Stomach (tissue), 9 donors: ENCODE measurements around the gene PHKA2. TPM values are rescaled to one million over a fixed set of nuclear protein-coding genes. Genes with fewer than 3 reads are reported as not detected.

ENCODE experiments used
- DNase-seq, 2 donors: peaks; one replicate each; pipeline versions ENCODE4 v3.0.0 to v3.0.0-alpha.2; 2013 to 2019
- H3K27ac ChIP-seq, 5 donors: fragments of 200-600 bp in 4 of 5; sonication (generic) in 4 of 5; one replicate each; pipeline ENCODE4 v1.5.1; 2013 to 2019; ENCODE audit warnings: mild to moderate bottlenecking in 1 of 5, moderate library complexity in 1 of 5
- H3K27me3 ChIP-seq, 3 donors: fragments of 200-600 bp; sonication (generic); one replicate each; pipeline ENCODE4 v1.5.1; 2017 to 2019; ENCODE audit warnings: mixed run types in 1 of 3
- H3K36me3 ChIP-seq, 4 donors: fragments of 200-600 bp; sonication (generic); 1 replicate in 3 of 4; 2 replicates in 1 of 4; pipeline ENCODE4 v1.5.1; 2016 to 2019
- H3K4me1 ChIP-seq, 4 donors: fragments of 200-600 bp; sonication (generic); one replicate each; pipeline ENCODE4 v1.5.1; 2016 to 2019
- H3K4me3 ChIP-seq, 4 donors: fragments of 200-600 bp; sonication (generic) in 3 of 4; one replicate each; pipeline ENCODE4 v1.5.1; 2016 to 2019; ENCODE audit warnings: mild to moderate bottlenecking in 1 of 4
- H3K9me3 ChIP-seq, 4 donors: fragments of 200-600 bp; sonication (generic); one replicate each; pipeline ENCODE4 v1.5.1; 2016 to 2019
- CTCF ChIP-seq, 7 experiments: fragments of 450-650 bp in 4 of 7; fragments of 200-600 bp in 3 of 7; sonication (generic) in 3 of 7; IDR thresholded peaks; one replicate each; pipeline ENCODE4 v1.5.1; 2016 to 2019; ENCODE audit warnings: antibody characterized with exemption in 7 of 7, control low read depth in 2 of 7, mild to moderate bottlenecking in 1 of 7
- EP300 ChIP-seq: sonication (generic); formaldehyde crosslinking; IDR thresholded peaks from one replicate; pipeline ENCODE4 v1.6.1; 2017; ENCODE audit warnings: antibody characterized with exemption
- POLR2A ChIP-seq, 4 donors: fragments of 450-650 bp; IDR thresholded peaks; one replicate each; pipeline ENCODE4 v1.6.1; 2016; ENCODE audit warnings: antibody characterized with exemption in 4 of 4, control low read depth in 2 of 4, mild to moderate bottlenecking in 1 of 4, moderate library complexity in 1 of 4
- POLR2AphosphoS5 ChIP-seq, 3 donors: sonication (generic); formaldehyde crosslinking; IDR thresholded peaks; one replicate each; pipeline ENCODE4 v1.6.1; 2016; ENCODE audit warnings: antibody characterized with exemption in 3 of 3
- WGBS, 5 donors: extraction: QIAGEN DNeasy Blood & Tissue Kit in 3 of 5; methylation state at CpG; one replicate each; pipeline versions ENCODE4 v1.1.5 to v1.1.7; 2013 to 2018; 5-methylcytosine and 5-hydroxymethylcytosine counted together
- intact Hi-C: fragments of 100-400 bp; cut with DNase I; formaldehyde crosslinking; loops from one replicate; pipeline ENCODE4 v1.15.1; 2023; ENCODE audit warnings: low total_unique reads
- polyA plus RNA-seq, 3 donors: library from polyadenylated mRNA; stranded (reverse); fragments of 200-250 nt; gene quantifications; one replicate each; pipeline ENCODE4 v1.2.3, GENCODE V29; 2013
- total RNA-seq, 5 donors: library from RNA; depleted of rRNA; stranded (reverse); fragments of >200 nt; gene quantifications; one replicate each; pipeline versions ENCODE4 v1.1.0 to v1.2.3, GENCODE V29; 2014 to 2016
- donor health status: healthy with polysubstance abuse.
- donor health status: Bipolar disorder and iron deficiency.
- donor health status: healthy.

The PHKA2 gene
- total and polyA plus RNA-seq, 8 donors: 10.5 to 63.4 (median 15.5) TPM

GRCh38 chrX:18927558-18927957, 56.4 kb downstream of the PHKA2 start:
- H3K36me3 ChIP-seq: peaks cover 0 to 73% (median 60%) of the 10 kb centered on the region in 4 donors
- intact Hi-C loops: no loop called here

GRCh38 chrX:18924507-18925088, 59.3 kb downstream of the PHKA2 start:
- Histone ChIP-seq H3K9me3 (no peaks in the 10 kb centered on the region), H3K27ac (no peak overlapping the region), H3K36me3 (peaks cover 0 to 62% (median 45%) of the 10 kb centered on the region in 4 donors), H3K4me1 (no peaks in the 10 kb centered on the region), H3K27me3 (no peaks in the 10 kb centered on the region), H3K4me3 (no peak overlapping the region)
- WGBS, 5 donors: 69 to 91% (median 88%) methylated on average over 4 to 6 of the region's 6 CpGs
- intact Hi-C loops: no loop called here
- DNase-seq: no peak
- no peak for TF ChIP-seq EP300
- TF ChIP-seq POLR2AphosphoS5 (IDR thresholded peaks at IDR 0.05): no peak
- TF ChIP-seq CTCF (IDR thresholded peaks at IDR 0.05): no peak
- no peak for TF ChIP-seq POLR2A (IDR thresholded peaks at IDR 0.05)

More at GRCh38 chrX:18927558-18927957, 56.4 kb downstream of the PHKA2 start:
- no peak for DNase-seq
- 75 to 100% (median 96%) methylated on average over 1 of the region's 1 CpG for WGBS, 5 donors
- no peak overlapping the region for H3K4me3 ChIP-seq
- H3K4me1 ChIP-seq: no peaks in the 10 kb centered on the region
- no peaks in the 10 kb centered on the region for H3K27me3 ChIP-seq
- no peak for TF ChIP-seq CTCF (IDR thresholded peaks at IDR 0.05)
- TF ChIP-seq EP300: no peak
- no peak for TF ChIP-seq POLR2A (IDR thresholded peaks at IDR 0.05)
- no peak for TF ChIP-seq POLR2AphosphoS5 (IDR thresholded peaks at IDR 0.05)
- no peak overlapping the region for H3K27ac ChIP-seq
- H3K9me3 ChIP-seq: no peaks in the 10 kb centered on the region

- H3K36me3 ChIP-seq: peaks cover 0 to 71% (median 52%) of the 10 kb centered on the region in 4 donors
- no peak overlapping the region for H3K27ac ChIP-seq
- no peaks in the 10 kb centered on the region for H3K4me1 ChIP-seq
- DNase-seq: no peak
- peaks cover 0 to 11% (median 2%) of the 10 kb centered on the region in 4 donors for H3K9me3 ChIP-seq
- intact Hi-C loops: no loop called here
- 75 to 94% (median 82%) methylated on average over 7 of the region's 7 CpGs for WGBS, 5 donors
- H3K4me3 ChIP-seq: no peak overlapping the region
- TF ChIP-seq POLR2AphosphoS5 (IDR thresholded peaks at IDR 0.05): no peak
- TF ChIP-seq CTCF (IDR thresholded peaks at IDR 0.05): no peak
- TF ChIP-seq POLR2A (IDR thresholded peaks at IDR 0.05): no peak
- TF ChIP-seq EP300: no peak
- no peaks in the 10 kb centered on the region for H3K27me3 ChIP-seq
Measured at GRCh38 chrX:18920566-18920965, 63.3 kb downstream of the PHKA2 start.

GRCh38 chrX:18920079-18920478, 63.8 kb downstream of the PHKA2 start:
- no peak for TF ChIP-seq POLR2AphosphoS5 (IDR thresholded peaks at IDR 0.05)
- WGBS, 5 donors: 87 to 94% (median 90%) methylated on average over 6 to 8 of the region's 8 CpGs
- Histone ChIP-seq H3K36me3 (peaks cover 0 to 71% (median 48%) of the 10 kb centered on the region in 4 donors), H3K27ac (no peak overlapping the region), H3K4me3 (no peak overlapping the region), H3K4me1 (no peaks in the 10 kb centered on the region), H3K27me3 (no peaks in the 10 kb centered on the region), H3K9me3 (peaks cover 0 to 11% (median 2%) of the 10 kb centered on the region in 4 donors)
- DNase-seq: no peak
- intact Hi-C loops: no loop called here

- Histone ChIP-seq H3K27me3 (no peaks in the 10 kb centered on the region), H3K4me1 (no peaks in the 10 kb centered on the region), H3K4me3 (no peak overlapping the region), H3K9me3 (peaks cover 0 to 11% (median 2%) of the 10 kb centered on the region in 4 donors), H3K27ac (no peak overlapping the region), H3K36me3 (peaks cover 0 to 65% (median 50%) of the 10 kb centered on the region in 4 donors)
- no peak for DNase-seq
- 88 to 98% (median 92%) methylated on average over 7 of the region's 7 CpGs for WGBS, 5 donors
- intact Hi-C loops: no loop called here
- TF ChIP-seq POLR2AphosphoS5 (IDR thresholded peaks at IDR 0.05) (no peak), EP300 (no peak), POLR2A (IDR thresholded peaks at IDR 0.05) (no peak), CTCF (IDR thresholded peaks at IDR 0.05) (no peak)
Measured at GRCh38 chrX:18917831-18918230, 66.1 kb downstream of the PHKA2 start.
